ENCODE measurements around the gene GKN2.

The GKN2 gene

DNA sequence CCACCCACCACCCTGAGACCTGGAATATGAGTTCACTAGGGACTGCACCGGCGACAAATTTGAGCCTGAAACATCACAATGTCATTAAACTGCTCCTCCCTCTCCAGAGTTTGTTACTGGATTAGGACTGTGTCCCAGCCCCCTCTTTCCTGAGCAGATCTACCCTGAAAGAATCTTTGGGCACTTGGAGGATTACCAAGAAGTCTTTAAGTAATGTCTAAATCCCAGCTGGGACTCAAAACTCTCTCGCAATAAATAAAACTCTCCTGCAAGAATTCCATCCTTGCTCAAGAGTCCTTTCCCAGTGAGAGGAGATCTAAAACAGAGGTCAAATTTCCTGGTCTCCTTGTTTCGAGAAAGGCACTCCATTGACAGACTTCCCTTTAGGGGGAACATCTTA is 20.9 kb downstream of the GKN2 start:
- H3K4me3 ChIP-seq (ENCODE audit: low read depth, low read length), result no peak overlapping the region
- H3K27me3 ChIP-seq (replicated peaks), result no peaks in the 10 kb centered on the region
- TF ChIP-seq, protein P1, sequence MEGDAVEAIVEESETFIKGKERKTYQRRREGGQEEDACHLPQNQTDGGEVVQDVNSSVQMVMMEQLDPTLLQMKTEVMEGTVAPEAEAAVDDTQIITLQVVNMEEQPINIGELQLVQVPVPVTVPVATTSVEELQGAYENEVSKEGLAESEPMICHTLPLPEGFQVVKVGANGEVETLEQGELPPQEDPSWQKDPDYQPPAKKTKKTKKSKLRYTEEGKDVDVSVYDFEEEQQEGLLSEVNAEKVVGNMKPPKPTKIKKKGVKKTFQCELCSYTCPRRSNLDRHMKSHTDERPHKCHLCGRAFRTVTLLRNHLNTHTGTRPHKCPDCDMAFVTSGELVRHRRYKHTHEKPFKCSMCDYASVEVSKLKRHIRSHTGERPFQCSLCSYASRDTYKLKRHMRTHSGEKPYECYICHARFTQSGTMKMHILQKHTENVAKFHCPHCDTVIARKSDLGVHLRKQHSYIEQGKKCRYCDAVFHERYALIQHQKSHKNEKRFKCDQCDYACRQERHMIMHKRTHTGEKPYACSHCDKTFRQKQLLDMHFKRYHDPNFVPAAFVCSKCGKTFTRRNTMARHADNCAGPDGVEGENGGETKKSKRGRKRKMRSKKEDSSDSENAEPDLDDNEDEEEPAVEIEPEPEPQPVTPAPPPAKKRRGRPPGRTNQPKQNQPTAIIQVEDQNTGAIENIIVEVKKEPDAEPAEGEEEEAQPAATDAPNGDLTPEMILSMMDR (IDR thresholded peaks at IDR 0.05; ENCODE audit: low read depth, low read length, missing control alignments), result no peak
- DNase-seq, result no peak
- H3K36me3 ChIP-seq (replicated peaks), result no peaks in the 10 kb centered on the region
- in situ Hi-C loops (cut with HindIII; ENCODE audit: low pct_ligation_motif_present, low sequenced_read_pairs), result no loop called here
- H3K27ac ChIP-seq, result no peak overlapping the region

DNA sequence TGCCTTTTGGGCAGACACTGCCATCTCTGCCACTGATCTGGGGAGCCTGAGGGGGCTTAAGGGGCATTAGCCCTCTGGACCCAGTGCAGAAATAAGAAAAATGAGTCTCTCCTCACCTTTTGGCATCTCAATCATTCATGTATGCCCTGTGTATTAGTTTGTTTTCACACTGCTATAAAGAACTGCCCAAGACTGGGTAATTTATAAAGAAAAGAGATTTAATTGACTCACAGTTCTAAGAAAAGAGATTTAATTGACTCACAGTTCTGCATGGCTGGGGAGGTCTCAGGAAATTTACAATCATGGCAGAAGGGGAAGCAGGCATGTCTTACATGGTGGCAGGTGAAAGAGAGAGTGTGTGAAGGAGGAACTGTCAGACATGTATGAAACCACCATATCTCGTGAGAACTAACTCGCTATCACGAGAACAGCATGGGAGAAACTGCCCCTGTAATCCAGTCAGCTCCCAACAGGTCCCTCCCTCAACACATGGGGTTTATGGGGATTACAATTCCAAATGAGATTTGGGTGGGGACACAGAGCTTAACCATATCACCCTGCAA is 21.5 kb downstream of the GKN2 start:
- Histone ChIP-seq H3K4me3 (ENCODE audit: low read depth, low read length) (no peak overlapping the region), H3K27ac (no peak overlapping the region), H3K36me3 (replicated peaks) (no peaks in the 10 kb centered on the region), H3K27me3 (replicated peaks) (no peaks in the 10 kb centered on the region)
- TF ChIP-seq, protein P1 (IDR thresholded peaks at IDR 0.05; ENCODE audit: low read depth, low read length, missing control alignments), result no peak
- DNase-seq, result no peak
- in situ Hi-C loops (cut with HindIII; ENCODE audit: low pct_ligation_motif_present, low sequenced_read_pairs), result no loop called here

DNA sequence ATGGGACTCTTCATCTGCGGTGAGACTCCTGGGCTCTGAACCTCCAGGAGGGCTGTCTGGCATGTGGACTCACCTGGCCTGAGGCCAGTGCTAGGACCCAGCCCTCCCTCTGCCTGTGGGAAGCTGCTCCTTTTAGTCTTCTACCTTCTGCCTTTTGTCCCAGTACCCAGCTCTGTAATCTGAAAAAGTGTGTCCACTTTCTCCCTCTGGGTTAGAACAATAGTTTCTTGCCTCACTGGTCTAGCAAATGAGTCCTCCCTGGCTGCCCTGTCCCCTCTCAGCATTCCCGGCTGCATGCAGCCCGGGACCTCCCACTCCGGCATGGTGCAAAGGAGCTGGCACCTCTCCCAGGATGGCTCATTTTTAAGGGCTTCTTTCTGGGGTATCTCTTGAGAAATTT is 25.9 kb downstream of the GKN2 start:
- in situ Hi-C loops (cut with HindIII; ENCODE audit: low pct_ligation_motif_present, low sequenced_read_pairs), result no loop called here
- no peaks in the 10 kb centered on the region for H3K36me3 ChIP-seq (replicated peaks)
- H3K27me3 ChIP-seq (replicated peaks), result no peaks in the 10 kb centered on the region
- no peak for DNase-seq
- no peak overlapping the region for H3K4me3 ChIP-seq (ENCODE audit: low read depth, low read length)
- TF ChIP-seq, protein P1 (IDR thresholded peaks at IDR 0.05; ENCODE audit: low read depth, low read length, missing control alignments), result no peak
- no peak overlapping the region for H3K27ac ChIP-seq

DNA sequence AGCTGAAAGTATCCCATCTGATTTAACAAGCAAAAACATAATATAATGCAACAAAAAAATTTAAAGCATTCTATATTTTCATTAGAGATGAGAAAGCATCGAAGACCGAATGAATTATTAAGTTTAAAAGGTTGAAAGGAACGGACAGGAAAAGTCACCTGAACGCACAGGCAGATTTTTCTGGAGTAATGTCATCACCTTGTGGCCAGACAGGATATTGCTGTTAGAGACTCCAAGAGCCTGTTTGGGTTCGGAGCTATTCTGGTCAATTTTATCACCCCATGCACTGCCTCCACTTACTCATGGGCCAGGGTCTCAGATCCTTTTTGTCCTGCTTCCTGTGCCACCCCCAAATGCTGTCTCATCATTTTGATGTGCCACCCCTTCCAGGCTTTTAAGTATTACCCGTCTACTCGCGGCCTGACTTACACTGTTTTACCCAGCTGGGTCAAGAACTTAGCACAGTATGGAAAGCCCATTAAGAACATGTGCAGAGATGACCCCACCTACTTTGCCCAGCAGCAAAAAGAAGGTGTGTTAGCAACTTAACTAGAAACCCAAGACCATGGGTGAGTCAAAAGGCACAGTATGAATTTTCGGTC is 27.3 kb downstream of the GKN2 start:
- Histone ChIP-seq H3K4me3 (ENCODE audit: low read depth, low read length) (no peak overlapping the region), H3K36me3 (replicated peaks) (no peaks in the 10 kb centered on the region), H3K27me3 (replicated peaks) (no peaks in the 10 kb centered on the region), H3K27ac (no peak overlapping the region)
- DNase-seq, result peak; percentile 32
- TF ChIP-seq, protein P1 (IDR thresholded peaks at IDR 0.05; ENCODE audit: low read depth, low read length, missing control alignments), result peak; percentile 88
- in situ Hi-C loops (cut with HindIII; ENCODE audit: low pct_ligation_motif_present, low sequenced_read_pairs), result no loop called here

DNA sequence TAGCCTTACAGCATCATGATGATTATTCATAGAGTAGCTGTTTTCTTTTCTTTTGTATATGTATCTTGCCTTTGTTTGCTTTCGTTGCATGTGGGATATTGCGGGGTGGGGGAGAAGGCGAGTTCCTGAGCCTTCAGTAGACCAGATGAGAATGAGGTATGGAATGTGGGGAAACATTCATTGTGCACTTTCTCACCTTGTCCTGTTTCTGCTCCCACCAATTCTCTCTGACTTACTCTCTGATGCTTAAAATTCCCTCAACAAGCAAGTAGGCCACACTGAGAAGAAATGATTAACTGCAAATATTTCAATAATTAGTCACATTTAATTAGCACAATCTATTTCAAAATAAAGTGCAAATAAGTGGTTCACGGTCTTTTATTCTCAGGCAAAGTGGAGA is 31.0 kb downstream of the GKN2 start:
- Histone ChIP-seq H3K27ac (no peak overlapping the region), H3K36me3 (replicated peaks) (no peaks in the 10 kb centered on the region), H3K27me3 (replicated peaks) (no peaks in the 10 kb centered on the region), H3K4me3 (ENCODE audit: low read depth, low read length) (no peak overlapping the region)
- in situ Hi-C loops (cut with HindIII; ENCODE audit: low pct_ligation_motif_present, low sequenced_read_pairs), result no loop called here
- DNase-seq, result peak; percentile 62
- TF ChIP-seq, protein P1 (IDR thresholded peaks at IDR 0.05; ENCODE audit: low read depth, low read length, missing control alignments), result no peak
